ENCODE data around the gene JADE2.
"Not testable (repeated sequence)": the region's sequence is repeated elsewhere in the genome, so short reads cannot be mapped to it uniquely, and the experiment has no call there.

The JADE2 gene

GRCh38 chr5:134524826-134525682 is at the start of gene JADE2:
TSS of gene JADE2 (plus strand) at chr5:134525670. CDS start at chr5:134535858, 10,188 bp downstream.
- peak; percentile 61 to 64 for DNase-seq (ENCODE audit: low read depth in 2 of 2)

GRCh38 chr5:134477462-134478245 is 47.8 kb upstream of the JADE2 start:
- no peak for DNase-seq (ENCODE audit: low read depth in 2 of 2)

- no peak for DNase-seq (ENCODE audit: low read depth in 2 of 2)
Measured at GRCh38 chr5:134479839-134480238, 45.6 kb upstream of the JADE2 start.

- no peak for DNase-seq (ENCODE audit: low read depth in 2 of 2)
Measured at GRCh38 chr5:134489227-134489944, 36.1 kb upstream of the JADE2 start.

- no peak for DNase-seq (ENCODE audit: low read depth in 2 of 2)
Measured at GRCh38 chr5:134490255-134490924, 35.1 kb upstream of the JADE2 start.

GRCh38 chr5:134490925-134491271 is 34.6 kb upstream of the JADE2 start:
- DNase-seq (ENCODE audit: low read depth in 2 of 2) = no peak

GRCh38 chr5:134491841-134492442 is 33.5 kb upstream of the JADE2 start:
- no peak for DNase-seq (ENCODE audit: low read depth in 2 of 2)

- no peak for DNase-seq (ENCODE audit: low read depth in 2 of 2)
Measured at GRCh38 chr5:134492568-134492967, 32.9 kb upstream of the JADE2 start.

GRCh38 chr5:134493461-134494055 is 31.9 kb upstream of the JADE2 start:
- DNase-seq (ENCODE audit: low read depth in 2 of 2) = no peak

GRCh38 chr5:134494780-134495179 is 30.7 kb upstream of the JADE2 start:
- DNase-seq (ENCODE audit: low read depth in 2 of 2) = no peak

- not testable (repeated sequence) for DNase-seq (ENCODE audit: low read depth in 2 of 2)
Measured at GRCh38 chr5:134499905-134500304, 25.6 kb upstream of the JADE2 start.

GRCh38 chr5:134500699-134501430 is 24.6 kb upstream of the JADE2 start:
- DNase-seq (ENCODE audit: low read depth in 2 of 2) = no peak

GRCh38 chr5:134502259-134502658 is 23.2 kb upstream of the JADE2 start:
- DNase-seq (ENCODE audit: low read depth in 2 of 2) = no peak

- DNase-seq (ENCODE audit: low read depth in 2 of 2) = peak; percentile 21 to 39
Measured at GRCh38 chr5:134503088-134503936, 22.2 kb upstream of the JADE2 start.

GRCh38 chr5:134503937-134504437 is 21.5 kb upstream of the JADE2 start:
- no peak for DNase-seq (ENCODE audit: low read depth in 2 of 2)

- DNase-seq (ENCODE audit: low read depth in 2 of 2) = no peak
Measured at GRCh38 chr5:134504629-134505300, 20.7 kb upstream of the JADE2 start.

GRCh38 chr5:134506054-134507039 is 19.1 kb upstream of the JADE2 start:
- DNase-seq (ENCODE audit: low read depth in 2 of 2) = no peak

All from activated CD8-positive, alpha-beta memory T cell treated with anti-CD3 and anti-CD28 coated beads for 4 hours (primary cell).